Peyer's patch (tissue), 4 donors: Measurements from ENCODE around the gene ERC1.

ENCODE experiments used
- CTCF ChIP-seq, 6 experiments: fragments of 450-650 bp in 4 of 6; fragments of 200-600 bp in 2 of 6; sonication (generic) in 1 of 6; IDR thresholded peaks; one replicate each; pipeline ENCODE4 v1.5.1; 2017 to 2019; ENCODE audit warnings: antibody characterized with exemption in 6 of 6, mild to moderate bottlenecking in 3 of 6, moderate library complexity in 1 of 6
- POLR2A ChIP-seq, 2 donors: fragments of 450-650 bp; IDR thresholded peaks; one replicate each; pipeline ENCODE4 v1.5.1; 2017; ENCODE audit warnings: antibody characterized with exemption in 2 of 2, mild to moderate bottlenecking in 2 of 2, moderate library complexity in 2 of 2

- TF ChIP-seq CTCF (IDR thresholded peaks at IDR 0.05): no peak
- no peak for TF ChIP-seq POLR2A (IDR thresholded peaks at IDR 0.05)
Observed at GRCh38 chr12:1365703-1366102, 374.7 kb downstream of the ERC1 start.
